K562 (cell line): ENCODE measurements around the gene NIPSNAP3A. TPM values are rescaled to one million over a fixed set of nuclear protein-coding genes. Genes with fewer than 3 reads are reported as not detected.

Experiments used
- BCOR ChIP-seq: fragments of 450-650 bp; IDR thresholded peaks from 2 replicates; pipeline ENCODE4 v1.6.1; 2016
- DPF2 ChIP-seq: fragments of 450-650 bp; IDR thresholded peaks from 2 replicates; pipeline ENCODE4 v1.6.1; 2016
- ESRRA ChIP-seq: fragments of 450-650 bp; IDR thresholded peaks from 2 replicates; pipeline ENCODE4 v1.6.1; 2014; ENCODE audit warnings: low read depth, mild to moderate bottlenecking, moderate library complexity, borderline replicate concordance
- ETV1 ChIP-seq: fragments of 450-650 bp; conservative IDR thresholded peaks from 2 replicates; pipeline ENCODE4 v1.6.1; 2016; ENCODE audit warnings: missing genetic modification characterization, control low read depth, low read depth, missing compliant biosample characterization
- FOS ChIP-seq: IDR thresholded peaks from 3 replicates; pipeline ENCODE4 v1.6.1; 2011; ENCODE audit not compliant: insufficient read length; ENCODE audit errors: extremely low read depth
- FOXA3 ChIP-seq, 2 experiments: fragments of 450-650 bp in 1 of 2; sonication (generic) in 1 of 2; formaldehyde crosslinking; IDR thresholded peaks in 1 of 2; conservative IDR thresholded peaks in 1 of 2; 2 replicates each; pipeline versions ENCODE4 v1.4.0 to v1.8.0; 2020 to 2022; ENCODE audit warnings: mild to moderate bottlenecking in 2 of 2, missing genetic modification reagents in 1 of 2
- FOXK2 ChIP-seq, 2 experiments: fragments of 450-650 bp; IDR thresholded peaks in 1 of 2; conservative IDR thresholded peaks in 1 of 2; 2 replicates each; pipeline ENCODE4 v1.6.1; 2016; ENCODE audit warnings: low read depth in 2 of 2, mild to moderate bottlenecking in 1 of 2
- GATAD2A ChIP-seq: fragments of 450-650 bp; IDR thresholded peaks from 2 replicates; pipeline ENCODE4 v1.6.1; 2017
- GTF2A2 ChIP-seq: IDR thresholded peaks from 2 replicates; pipeline ENCODE4 v1.6.1; 2016; ENCODE audit warnings: mild to moderate bottlenecking, missing genetic modification characterization, missing compliant biosample characterization
- HINFP ChIP-seq: fragments of 450-650 bp; conservative IDR thresholded peaks from 2 replicates; pipeline ENCODE4 v1.6.1; 2016; ENCODE audit warnings: missing genetic modification characterization, low read depth, mild to moderate bottlenecking, control low read depth, missing compliant biosample characterization
- L3MBTL2 ChIP-seq: fragments of 450-650 bp; IDR thresholded peaks from 2 replicates; pipeline ENCODE4 v1.6.1; 2016; ENCODE audit warnings: mild to moderate bottlenecking, moderate library complexity
- MAFF ChIP-seq: IDR thresholded peaks from 2 replicates; pipeline ENCODE4 v1.6.1; 2012; ENCODE audit warnings: low read length, improper control_type of control experiment
- MTA1 ChIP-seq: fragments of 450-650 bp; IDR thresholded peaks from 2 replicates; pipeline ENCODE4 v1.6.1; 2017; ENCODE audit warnings: borderline replicate concordance
- PHF21A ChIP-seq: fragments of 450-650 bp; IDR thresholded peaks from 2 replicates; pipeline ENCODE4 v1.6.1; 2017; ENCODE audit warnings: low read depth, borderline replicate concordance
- RFX1 ChIP-seq: fragments of 450-650 bp; IDR thresholded peaks from 2 replicates; pipeline ENCODE4 v1.6.1; 2016; ENCODE audit warnings: mild to moderate bottlenecking, moderate library complexity
- ZEB2 ChIP-seq: fragments of 450-650 bp; IDR thresholded peaks from 2 replicates; pipeline ENCODE4 v1.6.1; 2016
- polyA plus RNA-seq, 8 experiments: library from polyadenylated mRNA; depleted of rRNA in 4 of 8; stranded (reverse) in 5 of 8; unstranded in 3 of 8; fragments of >200 nt; fragmentation: Nextera tagmentation in 2 of 8; fragmentation: Illumina TruSeq in 1 of 8; extraction: Ambion mirVana in 2 of 8; extraction: Trizol in 1 of 8; gene quantifications; 2 replicates each; pipeline versions ENCODE4 v1.2.1 to v1.2.3, GENCODE V29; 2011 to 2014; ENCODE audit warnings: inconsistent platforms in 1 of 8, missing spikeins in 1 of 8
- total RNA-seq, 7 experiments: library from RNA; depleted of rRNA in 6 of 7; stranded (reverse); fragments of >200 nt in 6 of 7; fragmentation: Illumina TruSeq in 2 of 7; extraction: Trizol in 2 of 7; gene quantifications; 2 replicates each; pipeline versions ENCODE4 v1.2.1 to v1.2.3, GENCODE V29; 2011 to 2021; ENCODE audit warnings: low replicate concordance in 1 of 7
- TF ChIP-seq, protein P1 (sequence below): IDR thresholded peaks from 2 replicates; pipeline ENCODE4 v1.6.1; 2014; ENCODE audit warnings: antibody characterized with exemption
- TF ChIP-seq, protein P2 (sequence below): fragments of 250-450 bp; sonication (Bioruptor Pico); IDR thresholded peaks from 2 replicates; pipeline ENCODE4 v1.4.0; 2020
- TF ChIP-seq, protein P3 (sequence below): fragments of 450-650 bp; formaldehyde crosslinking; IDR thresholded peaks from 2 replicates; pipeline ENCODE4 v1.4.0; 2022; ENCODE audit warnings: mild to moderate bottlenecking, moderate library complexity

NIPSNAP3A gene
- total and polyA plus RNA-seq, 9 of the 15 experiments (the other 6 are each of a cell fraction or from before 2014, with no cell fraction given): 25.3 to 132 (median 40.5) TPM

DNA sequence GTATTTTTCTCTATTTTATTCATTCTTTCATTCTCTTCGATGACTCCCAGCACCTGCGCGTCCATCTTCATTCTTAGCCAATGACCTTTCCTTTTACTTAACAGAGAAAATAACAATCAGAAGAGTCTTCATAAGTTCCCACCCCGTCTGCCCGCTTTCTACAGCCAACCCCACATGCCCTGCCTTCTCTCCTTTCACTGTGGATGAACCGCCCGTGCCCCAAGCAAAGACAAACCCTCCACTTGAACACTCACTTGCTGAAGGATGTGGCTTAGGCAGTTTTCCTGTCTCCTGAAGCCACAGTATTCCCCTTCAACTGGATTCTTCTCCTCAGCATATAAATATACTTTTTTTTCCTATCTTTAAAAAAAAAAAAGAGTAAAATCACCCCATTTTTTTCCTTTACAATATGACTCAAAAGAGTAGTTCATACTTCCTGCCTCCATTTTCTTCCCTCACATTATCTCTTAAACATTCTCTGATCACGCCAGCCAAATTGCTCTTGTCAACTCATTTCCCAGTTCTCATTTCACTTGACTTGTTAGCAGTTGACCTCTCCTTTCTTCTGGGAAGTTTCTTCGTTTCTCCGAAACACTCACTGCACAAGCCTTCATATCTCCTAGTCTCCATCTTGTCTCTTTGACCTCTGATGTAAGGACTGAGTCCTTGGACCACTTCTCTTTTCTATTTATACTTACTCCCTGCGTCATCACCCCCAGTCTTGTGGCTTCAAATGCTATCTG is 27.5 kb downstream of the NIPSNAP3A start (continued):
- TF ChIP-seq ETV1 (no peak), FOXA3 (CRISPR knock-in tag; conservative IDR thresholded peaks at IDR 0.05 in 1 of 2, IDR thresholded peaks at IDR 0.05 in 1 of 2) (0 out of 4 replicates have a peak, but pooled peaks of 1 of the 2 experiments have one; percentile 7), DPF2 (peak; percentile 90), RFX1 (no peak), BCOR (0 out of 2 replicates have a peak, but pooled peaks have one; percentile 25), PHF21A (0 out of 2 replicates have a peak, but pooled peaks have one; percentile 32), ZEB2 (peak; percentile 89), L3MBTL2 (peak; percentile 81), ESRRA (peak; percentile 99), MAFF (0 out of 2 replicates have a peak, but pooled peaks have one; percentile 5), GATAD2A (peak; percentile 21; the same call in 1 of the 2 replicates), MTA1 (peak; percentile 71; the same call in 1 of the 2 replicates), FOS (no peak), FOXK2 (conservative IDR thresholded peaks at IDR 0.05 in 1 of 2, IDR thresholded peaks at IDR 0.05 in 1 of 2; ENCODE audit: low read depth in 2 of 2) (peak; percentile 66 to 86), HINFP (0 out of 2 replicates have a peak, but pooled peaks have one; percentile 53), GTF2A2 (tag) (no peak)
- TF ChIP-seq, protein P1, sequence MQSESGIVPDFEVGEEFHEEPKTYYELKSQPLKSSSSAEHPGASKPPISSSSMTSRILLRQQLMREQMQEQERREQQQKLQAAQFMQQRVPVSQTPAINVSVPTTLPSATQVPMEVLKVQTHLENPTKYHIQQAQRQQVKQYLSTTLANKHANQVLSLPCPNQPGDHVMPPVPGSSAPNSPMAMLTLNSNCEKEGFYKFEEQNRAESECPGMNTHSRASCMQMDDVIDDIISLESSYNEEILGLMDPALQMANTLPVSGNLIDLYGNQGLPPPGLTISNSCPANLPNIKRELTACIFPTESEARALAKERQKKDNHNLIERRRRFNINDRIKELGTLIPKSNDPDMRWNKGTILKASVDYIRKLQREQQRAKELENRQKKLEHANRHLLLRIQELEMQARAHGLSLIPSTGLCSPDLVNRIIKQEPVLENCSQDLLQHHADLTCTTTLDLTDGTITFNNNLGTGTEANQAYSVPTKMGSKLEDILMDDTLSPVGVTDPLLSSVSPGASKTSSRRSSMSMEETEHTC: peak; percentile 11; the same call in 1 of the 2 replicates
- TF ChIP-seq, protein P2, sequence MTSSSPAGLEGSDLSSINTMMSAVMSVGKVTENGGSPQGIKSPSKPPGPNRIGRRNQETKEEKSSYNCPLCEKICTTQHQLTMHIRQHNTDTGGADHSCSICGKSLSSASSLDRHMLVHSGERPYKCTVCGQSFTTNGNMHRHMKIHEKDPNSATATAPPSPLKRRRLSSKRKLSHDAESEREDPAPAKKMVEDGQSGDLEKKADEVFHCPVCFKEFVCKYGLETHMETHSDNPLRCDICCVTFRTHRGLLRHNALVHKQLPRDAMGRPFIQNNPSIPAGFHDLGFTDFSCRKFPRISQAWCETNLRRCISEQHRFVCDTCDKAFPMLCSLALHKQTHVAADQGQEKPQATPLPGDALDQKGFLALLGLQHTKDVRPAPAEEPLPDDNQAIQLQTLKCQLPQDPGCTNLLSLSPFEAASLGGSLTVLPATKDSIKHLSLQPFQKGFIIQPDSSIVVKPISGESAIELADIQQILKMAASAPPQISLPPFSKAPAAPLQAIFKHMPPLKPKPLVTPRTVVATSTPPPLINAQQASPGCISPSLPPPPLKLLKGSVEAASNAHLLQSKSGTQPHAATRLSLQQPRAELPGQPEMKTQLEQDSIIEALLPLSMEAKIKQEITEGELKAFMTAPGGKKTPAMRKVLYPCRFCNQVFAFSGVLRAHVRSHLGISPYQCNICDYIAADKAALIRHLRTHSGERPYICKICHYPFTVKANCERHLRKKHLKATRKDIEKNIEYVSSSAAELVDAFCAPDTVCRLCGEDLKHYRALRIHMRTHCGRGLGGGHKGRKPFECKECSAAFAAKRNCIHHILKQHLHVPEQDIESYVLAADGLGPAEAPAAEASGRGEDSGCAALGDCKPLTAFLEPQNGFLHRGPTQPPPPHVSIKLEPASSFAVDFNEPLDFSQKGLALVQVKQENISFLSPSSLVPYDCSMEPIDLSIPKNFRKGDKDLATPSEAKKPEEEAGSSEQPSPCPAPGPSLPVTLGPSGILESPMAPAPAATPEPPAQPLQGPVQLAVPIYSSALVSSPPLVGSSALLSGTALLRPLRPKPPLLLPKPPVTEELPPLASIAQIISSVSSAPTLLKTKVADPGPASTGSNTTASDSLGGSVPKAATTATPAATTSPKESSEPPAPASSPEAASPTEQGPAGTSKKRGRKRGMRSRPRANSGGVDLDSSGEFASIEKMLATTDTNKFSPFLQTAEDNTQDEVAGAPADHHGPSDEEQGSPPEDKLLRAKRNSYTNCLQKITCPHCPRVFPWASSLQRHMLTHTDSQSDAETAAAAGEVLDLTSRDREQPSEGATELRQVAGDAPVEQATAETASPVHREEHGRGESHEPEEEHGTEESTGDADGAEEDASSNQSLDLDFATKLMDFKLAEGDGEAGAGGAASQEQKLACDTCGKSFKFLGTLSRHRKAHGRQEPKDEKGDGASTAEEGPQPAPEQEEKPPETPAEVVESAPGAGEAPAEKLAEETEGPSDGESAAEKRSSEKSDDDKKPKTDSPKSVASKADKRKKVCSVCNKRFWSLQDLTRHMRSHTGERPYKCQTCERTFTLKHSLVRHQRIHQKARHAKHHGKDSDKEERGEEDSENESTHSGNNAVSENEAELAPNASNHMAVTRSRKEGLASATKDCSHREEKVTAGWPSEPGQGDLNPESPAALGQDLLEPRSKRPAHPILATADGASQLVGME (CRISPR knock-in tag): peak; percentile 92; the same call in 1 of the 2 replicates
- TF ChIP-seq, protein P3, sequence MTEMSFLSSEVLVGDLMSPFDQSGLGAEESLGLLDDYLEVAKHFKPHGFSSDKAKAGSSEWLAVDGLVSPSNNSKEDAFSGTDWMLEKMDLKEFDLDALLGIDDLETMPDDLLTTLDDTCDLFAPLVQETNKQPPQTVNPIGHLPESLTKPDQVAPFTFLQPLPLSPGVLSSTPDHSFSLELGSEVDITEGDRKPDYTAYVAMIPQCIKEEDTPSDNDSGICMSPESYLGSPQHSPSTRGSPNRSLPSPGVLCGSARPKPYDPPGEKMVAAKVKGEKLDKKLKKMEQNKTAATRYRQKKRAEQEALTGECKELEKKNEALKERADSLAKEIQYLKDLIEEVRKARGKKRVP (CRISPR knock-in tag): 0 out of 2 replicates have a peak, but pooled peaks have one; percentile 29
